ENCODE measurements around the gene HSPA12A. TPM values are rescaled to one million over a fixed set of nuclear protein-coding genes. Genes with fewer than 3 reads are reported as not detected.

The HSPA12A gene
- total RNA-seq, 2 experiments from 2014 or later: 0.06 to 0.08 TPM

Other genes with a start within 250 kb of the HSPA12A start
- not detected for gene PNLIP, start 196.6 kb downstream of the HSPA12A start, total RNA-seq
- not detected for gene PNLIPRP1, start 151.6 kb downstream of the HSPA12A start, total RNA-seq
- gene PNLIPRP2, start 121.6 kb downstream of the HSPA12A start, total RNA-seq: not detected
- not detected for gene ENO4, start 106.9 kb upstream of the HSPA12A start, total RNA-seq